GM13977 (cell line): ENCODE measurements around the gene SLC39A13.

Source experiments
- DNase-seq: peaks from one replicate; pipeline ENCODE4 v3.0.0; 2012; ENCODE audit warnings: low spot score
- CTCF ChIP-seq: IDR thresholded peaks from 2 replicates; pipeline ENCODE4 v1.5.1; 2012; ENCODE audit warnings: mild to moderate bottlenecking, control low read depth; ENCODE audit not compliant: insufficient read depth; ENCODE audit errors: extremely low read depth, missing control alignments
- in situ Hi-C: fragments of 300-500 bp; cut with MboI; formaldehyde crosslinking; loops from one replicate; pipeline ENCODE4 v1.12.0; 2022; ENCODE audit warnings: low sequenced_read_pairs, low pct_unique_long_range_greater_than_20kb, mixed read lengths, inconsistent platforms; ENCODE audit not compliant: unreplicated experiment

SLC39A13 gene

DNA sequence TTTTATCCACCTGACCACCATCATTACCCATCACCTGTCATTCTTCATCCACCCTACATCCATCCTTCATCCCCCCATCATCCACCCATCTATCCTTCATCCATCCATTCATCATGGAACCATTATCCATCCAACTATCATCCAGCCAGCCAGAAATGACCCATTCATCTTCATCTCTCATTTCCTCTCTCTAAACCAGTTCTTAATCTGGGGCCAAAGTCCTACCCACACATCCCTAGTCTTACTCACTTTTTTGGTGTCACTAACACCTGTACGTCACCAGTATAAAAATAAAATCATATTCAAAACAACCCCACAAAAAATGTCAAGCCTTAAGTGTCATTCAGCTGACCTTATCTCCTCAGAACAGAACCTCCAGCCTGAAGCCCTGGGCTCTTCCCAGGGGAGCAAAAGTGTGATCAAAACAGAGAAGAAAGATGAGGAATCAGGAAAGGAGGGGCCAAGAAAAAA is 42.3 kb upstream of the SLC39A13 start:
- no peak for TF ChIP-seq CTCF
- DNase-seq = no peak
- in situ Hi-C loops = no loop called here

DNA sequence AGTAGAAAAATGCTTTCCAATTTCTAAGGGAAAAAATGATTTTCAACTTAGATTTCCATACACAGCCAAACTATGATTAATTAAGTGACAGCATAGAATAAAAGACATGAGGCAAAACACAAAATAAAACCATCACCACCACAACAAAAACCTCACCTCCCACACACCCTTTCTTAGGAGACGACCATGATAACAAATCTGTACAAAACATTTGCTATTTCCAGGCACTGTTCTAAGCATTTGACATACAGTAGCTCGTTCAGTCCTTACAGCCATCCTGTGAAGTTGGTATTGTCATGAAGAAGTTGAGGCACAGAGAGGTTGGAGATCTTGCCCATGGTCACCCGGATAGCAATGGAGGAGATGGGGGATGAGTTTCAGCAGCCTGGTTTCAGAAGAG is 38.7 kb upstream of the SLC39A13 start:
- no peak for DNase-seq
- no peak for TF ChIP-seq CTCF
- in situ Hi-C loops = no loop called here

DNA sequence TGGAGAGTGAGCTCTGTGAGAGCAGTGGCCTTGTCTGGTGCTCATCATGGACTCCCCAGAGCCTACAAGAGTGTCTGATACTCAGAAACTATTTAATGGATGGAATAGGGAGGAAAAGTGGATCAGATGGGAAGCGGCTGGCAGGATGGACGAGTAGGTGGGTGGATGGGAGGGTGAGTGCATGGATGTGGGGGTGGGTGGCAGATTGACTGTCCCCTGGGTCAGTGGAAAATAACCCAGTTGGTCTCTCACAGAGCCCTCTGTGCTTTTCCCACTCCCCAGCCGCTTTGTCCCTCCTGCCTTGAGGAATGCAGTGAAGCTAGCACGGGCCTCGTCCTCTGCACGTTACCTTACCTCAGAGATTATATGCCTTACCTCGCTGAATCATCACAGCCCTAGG is 36.0 kb upstream of the SLC39A13 start:
- in situ Hi-C loops = no loop called here
- DNase-seq = no peak
- TF ChIP-seq CTCF = no peak

DNA sequence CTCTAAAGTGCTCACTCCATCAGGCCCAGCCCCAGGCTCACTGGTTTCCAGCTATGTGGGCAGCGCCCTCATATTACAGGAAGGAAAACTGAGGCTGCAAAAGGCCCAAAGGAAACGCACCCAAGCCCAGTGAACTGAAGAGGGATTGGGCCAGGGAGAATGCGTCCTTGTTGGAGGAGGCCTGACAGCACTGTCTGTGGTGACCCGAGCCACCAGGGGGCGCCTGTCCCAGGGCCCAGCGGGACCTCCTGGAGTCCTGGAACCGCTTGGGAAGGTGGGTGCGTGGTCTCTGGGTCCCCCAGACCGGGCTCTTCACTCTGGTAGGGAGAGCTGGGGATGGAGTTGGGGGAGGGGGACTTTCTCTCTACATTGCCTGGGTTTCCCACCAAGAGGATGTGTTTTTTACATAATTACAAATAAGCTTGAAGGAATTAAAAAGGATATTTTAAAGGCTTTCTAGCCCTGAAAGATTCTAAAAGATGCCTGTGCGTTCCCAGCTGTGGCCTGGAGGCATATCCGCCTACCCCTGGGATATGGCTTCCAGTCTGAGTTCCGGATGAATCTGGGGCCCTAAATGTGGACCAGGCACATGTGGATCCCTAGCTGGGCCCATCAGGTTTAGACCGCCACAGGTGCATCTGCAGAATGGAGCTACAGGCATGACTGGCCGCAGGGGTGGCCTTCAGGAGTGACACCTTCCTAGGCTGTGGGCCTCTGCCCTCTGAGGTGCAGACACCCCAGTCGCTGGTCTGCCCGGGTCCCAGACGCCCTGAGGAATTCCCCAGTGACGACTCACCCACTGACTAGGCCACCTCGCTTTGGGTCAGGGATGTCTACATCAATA is 34.3 kb upstream of the SLC39A13 start:
- DNase-seq = peak; percentile 79
- in situ Hi-C loops = no loop called here
- TF ChIP-seq CTCF = peak; percentile 97

DNA sequence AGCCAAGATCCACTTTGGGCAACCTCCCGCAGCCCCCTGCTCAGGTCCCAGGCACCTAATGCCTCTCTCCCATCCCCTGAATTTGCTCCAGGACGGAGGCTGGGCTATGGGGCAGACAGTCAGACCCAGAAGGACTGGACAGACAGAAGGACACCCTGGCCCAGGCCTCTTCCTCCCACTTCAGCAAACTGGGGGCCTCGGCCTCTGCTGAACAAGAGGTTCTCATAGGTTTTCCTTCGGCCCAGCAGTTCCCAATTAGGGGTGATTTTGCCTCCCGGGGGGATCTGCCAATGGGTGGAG is 33.7 kb upstream of the SLC39A13 start:
- TF ChIP-seq CTCF = no peak
- no peak for DNase-seq
- in situ Hi-C loops = no loop called here

DNA sequence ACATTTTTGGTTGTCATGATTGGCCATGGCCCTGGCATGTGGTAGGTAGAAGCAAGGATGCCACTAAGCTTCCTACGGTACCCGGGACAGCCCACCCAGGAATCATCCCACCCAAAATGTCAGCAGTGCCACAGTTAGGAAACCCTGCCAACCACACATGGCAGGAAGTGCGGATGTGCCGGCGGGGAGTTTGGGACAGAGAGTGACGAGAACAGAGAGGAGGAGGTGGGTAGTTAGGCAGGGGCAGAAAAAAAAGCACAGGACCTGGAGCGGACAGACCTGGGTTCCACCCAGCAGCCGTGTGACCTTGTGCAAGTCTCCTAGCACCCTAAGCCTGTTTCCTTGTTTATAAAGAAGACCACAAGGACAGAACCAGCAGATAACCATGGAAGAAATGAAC is 33.4 kb upstream of the SLC39A13 start:
- in situ Hi-C loops = no loop called here
- no peak for DNase-seq
- no peak for TF ChIP-seq CTCF
